GM12872 (cell line): ENCODE measurements around the gene MMAB.

ENCODE experiments used
- CTCF ChIP-seq: IDR thresholded peaks from 3 replicates; pipeline ENCODE4 v1.5.1; 2011; ENCODE audit warnings: low read depth, mild to moderate bottlenecking, low read length, moderate library complexity; ENCODE audit not compliant: insufficient read depth

Gene MMAB

GRCh38 chr12:109589240-109589590 is 15.9 kb upstream of the MMAB start:
- TF ChIP-seq CTCF, result no peak

- TF ChIP-seq CTCF, result no peak
Measured at GRCh38 chr12:109588461-109589239, 15.3 kb upstream of the MMAB start.

GRCh38 chr12:109587921-109588320 is 14.6 kb upstream of the MMAB start:
- no peak for TF ChIP-seq CTCF

- TF ChIP-seq CTCF, result no peak
Measured at GRCh38 chr12:109586385-109587296, 13.3 kb upstream of the MMAB start.

GRCh38 chr12:109583733-109584132 is 10.4 kb upstream of the MMAB start:
- TF ChIP-seq CTCF, result no peak

GRCh38 chr12:109582636-109583035 is 9.3 kb upstream of the MMAB start:
- TF ChIP-seq CTCF, result no peak

GRCh38 chr12:109581856-109582255 is 8.6 kb upstream of the MMAB start:
- no peak for TF ChIP-seq CTCF
